K562 (cell line): ENCODE data around the gene SND1. TPM values are rescaled to one million over a fixed set of nuclear protein-coding genes. Genes with fewer than 3 reads are reported as not detected.

ENCODE experiments used
- ATAC-seq: fragments of 200-7000 bp; cut with Tn5 transposase; 3 replicates; pipeline ENCODE4 v1.9.1; 2020; ENCODE audit warnings: moderate library complexity
- BruUV-seq: library from RNA; stranded (reverse); fragments of 400-500 nt; replicated peaks from 2 replicates; lab custom pipeline; 2021; lab: Mats Ljungman, UMichigan
- CTCF ChIA-PET: fragments of 300-600 bp; formaldehyde crosslinking; extraction: SDS; loops from one replicate; lab custom pipeline; 2021; ENCODE audit warnings: low intra/inter-chr PET ratio; lab: Yijun Ruan, JAX
- POLR2A ChIA-PET: fragments of 300-600, 350-650 bp; sonication (Branson Sonifier 250); formaldehyde crosslinking; extraction: SDS; loops from one replicate; lab custom pipeline; 2021; ENCODE audit warnings: antibody characterized with exemption, inconsistent platforms; lab: Yijun Ruan, JAX
- DNase-seq, 4 experiments: peaks; one replicate each; pipeline versions ENCODE4 v3.0.0 to v3.0.0-alpha.2; 2011 to 2018; ENCODE audit warnings: low spot score in 3 of 4, mixed read lengths in 3 of 4; ENCODE audit errors: extremely low read depth in 1 of 4
- FAIRE-seq: peaks from 2 replicates; lab custom pipeline; 2011; peaks lifted over from hg19 to GRCh38; lab: Jason Lieb, UNC
- H2AFZ ChIP-seq: 2 replicates; pipeline ENCODE4 v1.6.0; 2011; ENCODE audit warnings: low read depth, low read length, control low read depth, inconsistent platforms
- H3K27ac ChIP-seq: fragments of 200-600 bp; 3 replicates; pipeline ENCODE4 v1.8.0; 2011; ENCODE audit warnings: low read depth, mild to moderate bottlenecking, control low read depth, inconsistent platforms, low read length, moderate library complexity, mixed read lengths; ENCODE audit errors: extremely low read depth
- H3K27me3 ChIP-seq, 2 experiments: fragments of 300-600 bp in 1 of 2; 2 replicates in 1 of 2; 3 replicates in 1 of 2; pipeline versions ENCODE4 v1.6.0 to v1.8.0; 2011; ENCODE audit warnings: inconsistent platforms in 2 of 2, low read length in 2 of 2, mild to moderate bottlenecking in 1 of 2, mixed read lengths in 1 of 2, moderate library complexity in 1 of 2; ENCODE audit not compliant: control insufficient read depth in 2 of 2, insufficient read depth in 2 of 2
- H3K36me3 ChIP-seq: fragments of 300-600 bp; 3 replicates; pipeline ENCODE4 v1.8.0; 2011; ENCODE audit warnings: mild to moderate bottlenecking, low read length, inconsistent platforms; ENCODE audit not compliant: control insufficient read depth, insufficient read depth
- H3K4me1 ChIP-seq, 2 experiments: fragments of 200-600 bp in 1 of 2; replicated peaks in 1 of 2; 2 replicates in 1 of 2; 3 replicates in 1 of 2; pipeline versions ENCODE4 v1.5.1 to v1.8.0; 2011; ENCODE audit warnings: inconsistent platforms in 2 of 2, low read length in 2 of 2, mild to moderate bottlenecking in 1 of 2, mixed read lengths in 1 of 2, moderate library complexity in 1 of 2; ENCODE audit not compliant: control insufficient read depth in 2 of 2, insufficient read depth in 2 of 2
- H3K4me2 ChIP-seq: 2 replicates; pipeline ENCODE4 v1.6.1; 2011; ENCODE audit warnings: low read length, control low read depth, inconsistent platforms, mixed read lengths; ENCODE audit not compliant: insufficient read depth
- H3K4me3 ChIP-seq: fragments of 200-600 bp; sonication (generic), shearing (Covaris generic); 2 replicates; pipeline ENCODE4 v1.5.1; 2016; ENCODE audit warnings: control low read depth, inconsistent platforms
- H3K79me2 ChIP-seq: fragments of 200-600 bp; 3 replicates; pipeline ENCODE4 v1.8.0; 2011; ENCODE audit warnings: low read length, inconsistent platforms; ENCODE audit not compliant: control insufficient read depth, insufficient read depth
- H3K9ac ChIP-seq, 2 experiments: 2 replicates each; pipeline versions ENCODE4 v1.6.0 to v1.6.1; 2011; ENCODE audit warnings: low read depth in 2 of 2, low read length in 2 of 2, control low read depth in 1 of 2, inconsistent platforms in 1 of 2, mild to moderate bottlenecking in 1 of 2, mixed read lengths in 1 of 2; ENCODE audit not compliant: insufficient read depth in 1 of 2
- H3K9me1 ChIP-seq: one replicate; pipeline ENCODE4 v1.6.0; 2011; ENCODE audit warnings: inconsistent platforms, mild to moderate bottlenecking, low read length, moderate library complexity; ENCODE audit not compliant: control insufficient read depth, insufficient read depth
- H3K9me3 ChIP-seq: replicated peaks from 2 replicates; pipeline ENCODE4 v1.5.1; 2011; ENCODE audit warnings: low read depth, low read length, inconsistent platforms; ENCODE audit not compliant: control insufficient read depth, insufficient read depth
- H4K20me1 ChIP-seq: replicated peaks from 2 replicates; pipeline ENCODE4 v1.6.1; 2011; ENCODE audit warnings: low read length, inconsistent platforms, mixed read lengths; ENCODE audit not compliant: control insufficient read depth, insufficient read depth
- HNRNPLL ChIP-seq: fragments of 200-400 bp; formaldehyde crosslinking; IDR thresholded peaks from 2 replicates; pipeline ENCODE4 v1.6.1; 2017; ENCODE audit warnings: low read length, low read depth, mild to moderate bottlenecking; ENCODE audit not compliant: poor library complexity, severe bottlenecking
- PTRF ChIP-seq: fragments of 450-650 bp; IDR thresholded peaks from 2 replicates; pipeline ENCODE4 v1.6.1; 2016; ENCODE audit warnings: mild to moderate bottlenecking, missing genetic modification characterization, missing compliant biosample characterization
- RBM34 ChIP-seq: fragments of 200-400 bp; formaldehyde crosslinking; IDR thresholded peaks from 2 replicates; pipeline ENCODE4 v1.6.1; 2018; ENCODE audit warnings: low read length, borderline replicate concordance; ENCODE audit not compliant: insufficient read depth
- SAFB ChIP-seq: fragments of 200-400 bp; formaldehyde crosslinking; IDR thresholded peaks from 2 replicates; pipeline ENCODE4 v1.6.1; 2017; ENCODE audit warnings: low read depth, low read length, borderline replicate concordance
- WGBS: fragments of 100-300 bp; shearing (Covaris generic); methylation state at CpG from one replicate; pipeline ENCODE4 v1.1.6; 2016; ENCODE audit warnings: low coverage, mixed read lengths; ENCODE audit not compliant: insufficient coverage; ENCODE audit errors: missing lambda C conversion rate; 5-methylcytosine and 5-hydroxymethylcytosine counted together
- in situ Hi-C: fragments of 300-500 bp; cut with MboI; formaldehyde crosslinking; loops from 4 replicates; pipeline ENCODE4 v1.15.0; 2018; ENCODE audit warnings: inconsistent platforms, mixed read lengths
- intact Hi-C: fragments of 100-400 bp; cut with micrococcal nuclease; formaldehyde crosslinking; loops from 2 replicates; pipeline ENCODE4 v1.14.2; 2022
- polyA plus RNA-seq, 8 experiments: library from polyadenylated mRNA; depleted of rRNA in 4 of 8; stranded (reverse) in 5 of 8; unstranded in 3 of 8; fragments of >200 nt; fragmentation: Nextera tagmentation in 2 of 8; fragmentation: Illumina TruSeq in 1 of 8; extraction: Ambion mirVana in 2 of 8; extraction: Trizol in 1 of 8; gene quantifications; 2 replicates each; pipeline versions ENCODE4 v1.2.1 to v1.2.3, GENCODE V29; 2011 to 2014; ENCODE audit warnings: inconsistent platforms in 1 of 8, missing spikeins in 1 of 8
- total RNA-seq, 7 experiments: library from RNA; depleted of rRNA in 6 of 7; stranded (reverse); fragments of >200 nt in 6 of 7; fragmentation: Illumina TruSeq in 2 of 7; extraction: Trizol in 2 of 7; gene quantifications; 2 replicates each; pipeline versions ENCODE4 v1.2.1 to v1.2.3, GENCODE V29; 2011 to 2021; ENCODE audit warnings: low replicate concordance in 1 of 7
- TF ChIP-seq, protein P1 (sequence below): fragments of 450-650 bp; IDR thresholded peaks from 2 replicates; pipeline ENCODE4 v1.6.1; 2016; ENCODE audit warnings: antibody characterized with exemption

The SND1 gene
- total and polyA plus RNA-seq, 9 of the 15 experiments (the other 6 are each of a cell fraction or from before 2014, with no cell fraction given), result 46.5 to 307 (median 191) TPM

DNA sequence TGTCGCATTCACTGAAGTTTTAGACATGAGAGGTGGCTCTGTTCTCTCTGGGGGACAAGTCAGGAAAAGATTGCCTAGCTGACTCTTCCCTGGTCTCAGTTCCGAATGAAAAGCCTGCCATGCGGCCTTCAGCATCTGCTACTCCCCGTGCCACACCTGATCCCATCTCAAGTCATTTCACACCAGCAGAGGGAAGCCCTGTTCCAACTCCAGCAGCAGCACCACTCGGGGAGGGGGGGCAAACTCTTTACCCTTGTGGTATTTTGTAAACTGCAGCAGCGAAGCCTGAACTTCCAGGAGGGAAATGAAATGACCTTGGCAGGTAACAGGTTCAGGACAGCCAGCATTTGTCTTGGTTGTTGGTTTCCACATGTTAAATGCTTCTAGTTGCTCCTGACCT lies 365.5 kb downstream of the SND1 start:
- Histone ChIP-seq H3K79me2 (no peaks in the 10 kb centered on the region), H3K9me3 (no peaks in the 10 kb centered on the region), H3K4me3 (no peak overlapping the region), H3K4me2 (no peak overlapping the region), H3K9ac (no peak overlapping the region), H3K4me1 (peaks cover 0 to 8% of the 10 kb centered on the region in 2 experiments; a peak in 3 of 5 replicates), H3K36me3 (peaks cover 72% of the 10 kb centered on the region), H4K20me1 (0 out of 2 replicates have a peak, but pooled peaks cover 5% of the 10 kb centered on the region), H3K27me3 (no peaks in the 10 kb centered on the region)
- DNase-seq (no peak), FAIRE-seq (no peak)
- BruUV-seq, result no TSS peak
- CTCF ChIA-PET, result no interaction called here
- TF ChIP-seq PTRF (tag), result no peak
- peak; percentile 21 for TF ChIP-seq HNRNPLL
- TF ChIP-seq, protein P1, sequence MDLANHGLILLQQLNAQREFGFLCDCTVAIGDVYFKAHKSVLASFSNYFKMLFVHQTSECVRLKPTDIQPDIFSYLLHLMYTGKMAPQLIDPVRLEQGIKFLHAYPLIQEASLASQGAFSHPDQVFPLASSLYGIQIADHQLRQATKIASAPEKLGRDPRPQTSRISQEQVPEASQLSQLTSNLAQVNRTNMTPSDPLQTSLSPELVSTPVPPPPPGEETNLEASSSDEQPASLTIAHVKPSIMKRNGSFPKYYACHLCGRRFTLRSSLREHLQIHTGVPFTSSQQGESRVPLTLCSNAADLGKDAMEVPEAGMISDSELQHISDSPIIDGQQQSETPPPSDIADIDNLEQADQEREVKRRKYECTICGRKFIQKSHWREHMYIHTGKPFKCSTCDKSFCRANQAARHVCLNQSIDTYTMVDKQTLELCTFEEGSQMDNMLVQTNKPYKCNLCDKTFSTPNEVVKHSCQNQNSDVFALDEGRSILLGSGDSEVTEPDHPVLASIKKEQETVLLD, result no peak
- TF ChIP-seq RBM34, result no peak
- no peak for TF ChIP-seq SAFB
- TF ChIP-seq, all 486 proteins: peak for 1
- in situ Hi-C loops, result no loop called here
- no peak for ATAC-seq
- Histone ChIP-seq H2AFZ (no peak overlapping the region), H3K27ac (no peak overlapping the region), H3K9me1 (peaks cover 7% of the 10 kb centered on the region)
- intact Hi-C loops, result no loop called here
- POLR2A ChIA-PET, result interaction anchor here (1.4 to 1.5 kb wide), 2 partner anchors 19 to 34 kb away, joined by 4 read pairs; no protein-coding TSS in a partner anchor
- WGBS, result 84% methylated on average over 6 of the region's 6 CpGs
